KG1 (cell line): ENCODE data around the gene HOMER1.

ENCODE experiments used
- DNase-seq: peaks from one replicate; lab custom pipeline; 2025; lab: John Stamatoyannopoulos, UW

Gene HOMER1

DNA sequence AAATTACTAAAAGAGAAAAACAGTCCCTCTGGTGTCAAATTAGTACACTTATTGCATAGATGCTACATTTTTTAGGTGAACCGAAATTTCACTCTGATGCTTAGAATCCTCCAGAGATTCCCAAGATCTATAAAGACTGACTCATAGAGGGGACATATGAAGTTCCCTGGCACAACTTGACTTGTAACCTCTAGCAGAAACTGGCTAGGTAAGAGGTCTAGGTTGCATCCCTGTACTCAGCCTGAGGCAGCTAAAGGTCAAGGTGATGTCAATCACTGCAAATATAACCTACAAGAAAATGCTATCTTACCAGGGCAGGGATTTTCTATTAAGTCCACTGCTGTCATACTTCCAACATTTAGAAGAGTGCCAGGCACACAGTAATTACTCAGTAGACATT lies 24.2 kb downstream of the HOMER1 start:
- DNase-seq: no peak

- DNase-seq: no peak
Observed at GRCh38 chr5:79488775-79489174, 25.2 kb downstream of the HOMER1 start.

DNA sequence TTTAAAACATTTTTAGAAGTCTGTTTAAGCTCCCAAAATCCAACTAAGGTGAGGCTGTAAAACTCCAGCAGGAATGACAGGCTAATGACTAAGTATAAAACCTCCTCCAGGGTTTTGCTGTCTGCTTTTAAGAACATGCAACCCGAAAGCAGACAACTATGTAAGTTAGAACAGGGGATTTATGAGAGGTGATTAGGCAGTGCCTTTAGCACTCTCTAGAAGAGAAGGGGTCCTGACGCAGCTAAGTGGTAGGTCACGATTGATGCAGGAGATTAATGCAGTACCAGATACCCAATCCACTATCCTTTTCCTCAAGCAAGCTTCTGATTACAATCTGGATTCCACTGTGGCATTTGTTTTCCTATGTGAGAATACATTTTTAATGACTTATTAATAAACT lies 25.9 kb downstream of the HOMER1 start:
- DNase-seq: no peak

- no peak for DNase-seq
Observed at GRCh38 chr5:79487251-79487650, 26.7 kb downstream of the HOMER1 start.

- DNase-seq: no peak
Observed at GRCh38 chr5:79486116-79486515, 27.8 kb downstream of the HOMER1 start.

- DNase-seq: no peak
Observed at GRCh38 chr5:79484731-79485130, 29.2 kb downstream of the HOMER1 start.

DNA sequence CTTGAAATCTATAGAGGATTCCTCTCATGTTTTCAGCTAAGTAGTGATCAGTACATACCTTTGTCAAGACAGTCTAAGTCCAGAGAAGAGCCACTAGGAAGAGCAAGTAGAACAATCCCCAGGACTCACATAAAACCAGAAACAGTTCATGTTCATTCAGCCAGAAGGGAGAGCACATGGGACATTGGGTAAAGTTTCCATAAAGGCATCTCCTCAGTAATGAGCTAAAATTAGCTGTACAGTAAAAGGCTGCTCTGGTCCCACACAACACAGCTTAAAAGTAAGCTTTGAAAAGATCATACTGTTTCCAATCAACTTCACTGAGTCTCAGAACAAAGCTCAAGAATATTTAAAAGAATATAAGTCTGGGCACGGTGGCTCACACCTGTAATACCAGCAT lies 32.4 kb downstream of the HOMER1 start:
- no peak for DNase-seq

- no peak for DNase-seq
Observed at GRCh38 chr5:79480991-79481390, 32.9 kb downstream of the HOMER1 start.

GRCh38 chr5:79475152-79475466 lies 38.8 kb downstream of the HOMER1 start:
- DNase-seq: no peak

DNA sequence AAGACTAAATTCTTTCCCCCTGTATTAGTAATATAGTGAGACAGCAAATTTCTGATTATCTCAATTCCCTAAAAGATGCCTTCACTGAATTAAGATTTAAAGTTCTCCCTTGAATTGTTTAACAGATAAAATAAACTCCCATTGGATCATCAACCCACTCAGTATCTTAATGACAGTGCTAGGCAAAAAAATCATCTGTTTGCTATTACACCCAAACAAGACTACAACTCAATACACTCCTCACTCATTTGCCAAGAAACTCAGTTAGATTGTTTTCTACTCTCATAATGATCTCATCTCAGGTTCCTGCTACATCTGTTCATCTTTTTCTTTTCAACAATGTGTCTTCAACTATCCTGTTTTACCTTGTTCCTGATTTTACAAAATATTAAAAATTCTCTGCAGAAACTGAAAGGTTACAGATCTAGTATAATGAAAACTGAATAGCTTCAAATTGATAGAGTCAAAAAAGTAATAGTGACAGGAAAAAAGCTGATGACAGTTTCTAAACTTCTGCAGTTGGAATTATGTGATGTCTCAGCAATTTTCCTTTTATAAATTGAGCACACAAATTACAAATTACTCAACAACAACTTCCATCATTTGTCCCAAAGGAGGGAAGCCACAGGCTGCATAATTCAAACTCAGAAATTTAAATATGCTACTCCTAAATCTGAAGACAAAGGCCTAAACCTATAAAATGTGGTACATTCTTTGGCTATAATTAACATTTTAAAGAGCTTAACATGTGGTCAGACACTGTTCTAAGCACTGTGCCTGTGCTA lies 39.4 kb downstream of the HOMER1 start:
- no peak for DNase-seq

GRCh38 chr5:79471556-79471955 lies 42.4 kb downstream of the HOMER1 start:
- DNase-seq: no peak

DNA sequence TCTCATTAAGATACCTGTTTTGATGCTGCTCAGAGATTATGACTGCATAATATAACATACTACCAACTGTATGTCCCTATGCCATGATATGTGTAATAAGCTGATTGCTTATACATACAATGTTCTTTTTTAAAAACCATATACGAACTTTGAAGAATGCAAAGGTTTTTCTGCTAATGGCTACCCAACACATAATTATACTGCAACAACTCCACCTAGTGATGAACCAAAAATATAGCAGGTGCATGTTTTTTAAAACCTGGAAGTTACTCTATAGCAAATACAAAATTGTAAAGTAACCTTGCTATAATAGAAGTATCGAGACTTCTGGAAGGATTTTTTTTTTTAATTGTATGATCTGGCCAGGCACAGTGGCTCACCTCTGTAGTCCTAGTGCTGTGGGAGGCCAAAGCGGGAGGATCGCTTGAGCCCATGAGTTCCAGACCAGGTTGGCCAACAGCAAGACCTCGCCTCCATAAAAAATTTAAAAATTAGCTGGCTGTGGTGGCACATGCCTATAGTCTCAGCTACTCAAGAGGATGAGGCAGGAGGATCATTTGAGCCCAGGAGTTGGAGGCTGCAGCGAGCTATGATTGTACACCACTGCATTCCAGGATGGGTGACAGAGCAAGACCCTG lies 49.1 kb downstream of the HOMER1 start:
- no peak for DNase-seq

DNA sequence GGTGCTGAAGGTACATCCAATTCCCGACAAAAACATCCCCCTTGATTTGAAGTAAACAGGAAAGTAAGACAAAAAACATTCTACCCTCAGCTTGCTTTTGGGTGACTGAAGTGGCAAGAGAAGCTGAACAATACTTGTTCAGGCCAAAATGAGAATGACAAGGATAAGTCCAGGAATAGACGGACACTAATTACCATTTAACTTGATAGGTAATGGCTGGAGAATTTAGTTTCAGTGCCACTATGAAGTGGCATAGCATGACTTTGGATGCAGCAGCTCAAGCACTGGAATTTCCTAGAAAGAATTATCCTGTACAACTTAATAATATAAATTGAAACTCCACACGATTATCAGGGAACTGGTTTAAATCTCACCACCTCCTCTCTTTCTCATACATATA lies 49.7 kb downstream of the HOMER1 start:
- DNase-seq: no peak

DNA sequence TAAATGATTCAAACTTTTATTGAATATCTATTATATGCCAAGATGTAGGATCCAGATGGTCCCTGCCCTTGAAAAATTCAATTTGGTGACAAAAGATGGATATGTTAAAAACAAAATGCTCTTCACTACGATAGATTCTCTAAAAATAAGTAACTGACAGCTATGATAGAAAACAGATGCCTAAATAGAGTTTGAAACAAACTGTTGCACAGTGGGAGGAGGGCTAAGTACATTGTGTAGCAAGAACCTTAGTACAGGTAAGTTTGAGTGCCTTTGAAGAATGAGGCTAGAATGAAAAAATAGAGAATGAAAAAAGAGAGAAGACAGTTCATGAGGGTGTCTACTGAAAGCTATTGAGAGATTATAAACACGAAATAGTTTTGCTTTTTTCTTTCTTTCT lies 54.3 kb downstream of the HOMER1 start:
- DNase-seq: no peak

DNA sequence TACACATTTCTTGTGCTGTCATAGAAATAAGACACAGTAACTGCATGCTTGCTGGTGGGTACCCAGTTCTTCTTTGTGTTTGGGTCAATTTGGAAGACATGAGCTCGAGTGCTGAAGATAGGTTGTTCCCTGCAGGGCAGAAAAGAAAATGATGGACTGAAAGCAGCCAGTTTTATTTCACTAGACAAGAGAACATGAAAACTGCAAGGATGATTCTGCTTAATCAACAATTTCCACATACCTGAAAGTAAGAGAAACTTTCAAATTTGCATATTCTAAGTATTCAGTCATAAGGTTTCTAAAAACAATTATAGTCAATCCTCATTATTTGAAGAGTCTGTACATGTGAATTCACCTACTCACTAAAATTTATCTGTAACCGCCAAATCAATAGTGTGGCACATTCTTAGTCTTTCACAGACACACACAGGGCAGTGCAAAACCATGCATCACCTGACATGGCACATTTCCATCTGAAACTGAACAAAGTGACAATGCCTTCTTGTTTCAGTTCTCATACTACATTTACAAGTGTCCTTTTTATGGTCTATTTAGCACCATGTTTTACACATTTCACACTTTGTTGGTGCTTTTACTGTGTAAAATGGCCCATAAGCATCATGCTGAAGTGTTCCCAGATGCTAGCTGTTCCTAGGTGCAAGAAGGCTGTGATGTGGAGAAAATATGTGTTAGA lies 56.9 kb downstream of the HOMER1 start:
- no peak for DNase-seq

DNA sequence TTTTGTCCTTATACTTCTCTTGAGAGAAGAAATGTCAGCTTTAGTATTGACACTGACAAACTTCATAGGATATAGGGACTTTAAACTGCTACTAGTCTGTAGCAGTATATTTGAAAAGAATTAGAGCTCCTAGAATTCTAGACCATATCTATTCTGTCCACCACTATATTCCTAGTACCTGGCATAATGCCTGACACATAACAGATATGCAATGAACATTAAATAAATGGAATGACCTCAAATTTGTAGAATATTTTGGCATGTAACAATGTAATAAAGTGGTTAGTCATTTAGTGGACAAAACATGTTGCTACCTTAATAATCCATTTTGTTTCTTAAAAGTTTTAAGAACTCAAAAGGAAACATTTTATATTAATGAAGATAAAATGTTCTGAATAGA lies 57.5 kb downstream of the HOMER1 start:
- no peak for DNase-seq

- DNase-seq: no peak
Observed at GRCh38 chr5:79454043-79454442, 59.9 kb downstream of the HOMER1 start.

DNA sequence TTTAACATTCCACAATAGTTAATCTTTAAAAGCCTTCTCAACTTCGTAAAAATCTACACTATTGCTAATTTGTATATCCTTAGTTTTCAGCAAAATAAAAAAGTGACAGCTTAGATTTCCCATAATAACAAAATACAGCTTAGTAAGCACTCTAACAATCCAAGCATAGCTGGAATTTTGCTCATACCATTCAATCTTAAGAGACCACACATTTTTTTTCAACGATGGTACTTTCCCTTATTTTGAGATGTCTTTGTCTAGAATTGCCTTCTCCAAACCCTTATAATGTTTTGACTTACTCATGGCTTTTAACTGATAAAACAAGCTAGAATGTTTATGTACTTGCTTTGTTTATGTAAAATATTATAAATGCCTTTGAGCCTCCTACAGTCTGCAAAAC lies 65.6 kb downstream of the HOMER1 start:
- no peak for DNase-seq

DNA sequence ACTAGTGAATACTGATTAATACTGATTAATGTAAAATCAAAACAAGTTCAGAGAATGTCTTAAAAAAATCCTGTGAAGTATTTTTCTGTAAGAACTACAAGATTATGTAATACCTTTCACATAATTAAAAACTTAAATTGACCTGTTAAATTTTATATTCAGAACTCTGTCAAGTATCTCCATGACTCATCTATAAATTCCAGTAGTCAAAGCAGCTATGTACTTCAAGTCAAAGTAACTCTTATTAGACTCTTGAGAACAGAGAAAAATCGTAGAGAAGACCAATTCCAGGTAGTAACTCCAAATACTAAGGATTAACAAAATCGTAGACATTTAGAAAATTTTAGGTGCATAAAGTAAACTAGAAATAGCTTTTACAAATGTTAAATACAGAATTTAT lies 77.1 kb downstream of the HOMER1 start:
- no peak for DNase-seq

DNA sequence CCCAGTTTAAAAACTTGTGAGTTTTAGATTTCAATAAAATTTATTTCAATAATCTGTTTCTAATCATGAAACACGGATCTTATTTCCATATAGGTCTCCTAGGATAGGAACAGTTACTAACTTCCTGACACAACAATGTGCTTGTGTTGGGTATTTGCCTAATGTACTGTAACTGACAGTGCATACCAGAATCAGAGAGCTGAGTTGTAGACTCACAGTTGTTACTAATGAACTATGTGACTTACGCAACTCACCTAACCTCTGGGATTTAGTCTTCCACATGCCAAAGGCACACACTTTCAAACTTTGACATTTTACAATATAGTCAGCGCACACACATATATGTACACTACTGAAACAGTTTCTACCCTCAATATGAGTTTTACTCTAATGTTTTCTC lies 77.7 kb downstream of the HOMER1 start:
- no peak for DNase-seq

- DNase-seq: no peak
Observed at GRCh38 chr5:79430196-79430595, 83.7 kb downstream of the HOMER1 start.

DNA sequence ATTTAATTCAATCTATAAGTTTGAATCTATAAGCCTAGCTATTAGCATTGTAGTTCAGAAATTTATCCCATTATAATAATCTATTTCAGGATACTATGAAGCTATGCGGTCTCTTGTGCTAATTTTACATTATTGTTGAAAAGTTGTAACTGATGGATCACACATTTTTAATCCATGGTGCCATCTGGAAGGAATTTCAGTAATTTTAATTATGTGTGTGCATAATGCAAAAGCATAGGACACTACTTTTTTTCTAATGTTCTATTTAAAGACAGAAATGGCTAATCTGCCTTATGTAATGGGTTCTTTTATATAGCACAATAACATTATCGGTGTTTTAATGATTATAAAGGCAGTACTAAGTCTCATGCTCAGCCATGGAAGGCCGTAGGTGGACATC lies 90.6 kb downstream of the HOMER1 start:
- no peak for DNase-seq

DNA sequence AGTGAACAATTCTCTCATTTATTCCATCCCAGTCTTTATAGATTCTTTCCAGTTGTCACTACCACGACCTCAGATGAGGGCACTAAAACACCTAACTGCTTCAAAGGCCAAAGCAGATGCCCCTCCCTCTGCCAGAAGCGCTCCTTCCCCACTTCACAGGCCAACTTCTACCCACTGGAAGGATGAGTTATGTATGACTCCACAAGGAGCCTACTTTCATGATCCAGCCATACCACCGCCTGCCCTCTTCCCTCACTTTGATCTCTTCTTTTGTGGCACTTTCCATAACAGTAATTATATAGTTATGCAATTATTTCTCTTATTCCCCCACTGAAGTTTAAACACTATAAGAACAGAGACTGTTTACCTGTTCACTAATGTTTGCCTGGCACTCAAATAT lies 93.7 kb downstream of the HOMER1 start:
- no peak for DNase-seq

GRCh38 chr5:79418276-79418675 lies 95.7 kb downstream of the HOMER1 start:
- no peak for DNase-seq
